GM13976 (cell line): Measurements from ENCODE around the gene TMEM179.

Source experiments
- DNase-seq: peaks from one replicate; pipeline ENCODE4 v3.0.0; 2012; ENCODE audit warnings: low spot score
- CTCF ChIP-seq: IDR thresholded peaks from 2 replicates; pipeline ENCODE4 v1.5.1; 2012; ENCODE audit warnings: borderline replicate concordance, mild to moderate bottlenecking; ENCODE audit not compliant: insufficient read depth; ENCODE audit errors: extremely low read depth, missing control alignments, control extremely low read depth
- in situ Hi-C: fragments of 300-500 bp; cut with MboI; formaldehyde crosslinking; loops from one replicate; pipeline ENCODE4 v1.12.0; 2022; ENCODE audit warnings: low sequenced_read_pairs, mixed read lengths, inconsistent platforms; ENCODE audit not compliant: unreplicated experiment

The TMEM179 gene

DNA sequence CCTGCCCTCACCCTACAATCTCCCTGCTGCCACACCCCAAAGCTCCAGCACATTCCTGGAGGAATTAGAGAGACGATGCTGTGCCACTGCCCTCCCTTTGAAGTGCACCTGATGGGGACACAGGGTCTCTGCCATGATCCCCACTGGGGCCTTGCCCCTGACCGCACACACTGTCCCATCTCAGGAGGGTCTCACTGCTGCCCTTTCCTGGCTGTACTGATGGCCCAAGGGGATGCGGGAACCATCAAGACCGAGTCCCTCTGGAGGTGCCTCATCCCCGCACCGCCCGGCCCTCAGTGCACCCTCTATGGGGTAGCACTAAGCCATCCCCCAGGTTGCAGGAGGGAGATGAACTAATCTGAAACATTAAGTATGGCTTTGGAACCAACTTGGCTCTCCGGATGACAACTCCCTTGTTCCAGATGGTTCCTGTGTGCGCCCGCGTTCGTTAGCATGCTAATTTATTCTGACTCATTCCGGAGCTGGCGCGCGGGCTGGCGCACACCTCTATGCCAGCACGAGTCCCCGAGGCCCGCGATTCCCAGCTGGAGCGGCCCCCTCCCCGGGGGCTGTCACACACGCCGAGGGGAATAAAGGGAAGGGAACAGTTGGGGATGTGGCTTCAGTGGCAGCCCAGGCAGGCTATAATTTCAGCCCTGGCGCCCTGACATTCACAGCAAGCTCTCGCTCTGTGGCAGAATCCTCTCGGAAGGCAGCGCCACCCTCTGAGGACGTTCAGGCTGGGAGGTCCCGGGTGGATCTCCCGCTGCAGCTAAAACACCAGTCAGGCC, 59.2 kb downstream of the TMEM179 start:
- no peak for TF ChIP-seq CTCF
- DNase-seq: no peak
- in situ Hi-C loops: no loop called here

GRCh38 chr14:104544362-104544961, 60.1 kb downstream of the TMEM179 start:
- in situ Hi-C loops: no loop called here
- no peak for TF ChIP-seq CTCF
- DNase-seq: no peak

DNA sequence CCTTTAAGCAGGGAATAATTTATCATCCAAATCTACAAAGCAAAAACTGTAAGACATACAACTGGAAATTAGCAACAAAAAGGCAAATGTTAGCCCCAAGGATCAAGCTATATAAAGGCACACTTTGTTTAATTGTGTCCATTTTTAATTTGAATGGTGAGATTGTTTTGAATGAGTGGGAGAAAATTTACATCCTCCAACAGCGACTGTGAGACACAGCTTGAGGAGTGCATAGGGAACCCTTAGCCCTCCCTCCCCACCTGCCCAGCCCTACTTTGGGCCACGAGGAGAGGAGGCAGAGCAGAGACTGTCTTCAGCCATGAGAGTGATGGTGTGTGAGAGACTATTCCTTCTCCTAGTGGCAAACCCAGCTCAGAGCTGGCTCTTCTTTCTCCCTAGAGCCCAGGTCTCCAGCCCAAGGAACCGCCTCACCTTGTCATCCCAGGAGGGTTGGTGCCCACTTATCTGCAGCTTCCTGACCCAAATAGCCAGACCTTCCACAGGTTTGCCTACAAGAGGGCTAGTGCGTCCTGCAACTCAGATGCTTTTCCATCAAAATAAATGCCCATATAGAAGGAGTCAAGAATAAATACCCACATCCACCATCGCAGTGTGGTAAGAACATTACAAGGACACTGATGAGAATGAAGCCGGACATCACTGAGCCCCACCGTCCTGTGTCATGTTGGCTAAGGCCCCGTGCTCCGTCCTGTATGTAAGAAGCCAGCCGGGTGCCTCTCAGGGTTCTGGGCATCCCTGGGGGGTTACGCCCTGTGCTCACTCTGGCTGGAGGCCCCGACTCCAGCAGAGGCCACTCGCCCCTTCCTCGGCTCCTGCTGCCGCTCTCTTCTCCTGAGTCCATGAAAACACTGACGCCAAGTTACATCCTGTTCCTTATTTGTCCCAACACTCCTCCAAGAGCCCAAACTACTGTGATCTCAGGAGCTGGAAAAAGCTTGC, 61.4 kb downstream of the TMEM179 start:
- in situ Hi-C loops: no loop called here
- DNase-seq: no peak
- TF ChIP-seq CTCF: no peak

- in situ Hi-C loops: no loop called here
- no peak for DNase-seq
- no peak for TF ChIP-seq CTCF
Observed at GRCh38 chr14:104541905-104542465, 62.6 kb downstream of the TMEM179 start.
